NCI-H2196 (cell line): ENCODE data around the gene RNF213.
"Not testable (repeated sequence)": the region's sequence is repeated elsewhere in the genome, so short reads cannot be mapped to it uniquely, and the experiment has no call there.

Experiments
- DNase-seq: peaks from one replicate; lab custom pipeline; 2025; ENCODE audit not compliant: unreplicated experiment; lab: John Stamatoyannopoulos, UW

Gene RNF213

GRCh38 chr17:80223838-80224497 lies 36.7 kb upstream of the RNF213 start:
- DNase-seq = no peak

- no peak for DNase-seq
Observed at GRCh38 chr17:80224683-80225082, 36.0 kb upstream of the RNF213 start.

GRCh38 chr17:80225230-80225629 lies 35.4 kb upstream of the RNF213 start:
- DNase-seq = no peak

GRCh38 chr17:80227156-80227555 lies 33.5 kb upstream of the RNF213 start:
- no peak for DNase-seq

- no peak for DNase-seq
Observed at GRCh38 chr17:80227666-80228065, 33.0 kb upstream of the RNF213 start.

- DNase-seq = no peak
Observed at GRCh38 chr17:80228477-80228876, 32.2 kb upstream of the RNF213 start.

- DNase-seq = no peak
Observed at GRCh38 chr17:80229011-80229410, 31.6 kb upstream of the RNF213 start.

GRCh38 chr17:80232438-80232837 lies 28.2 kb upstream of the RNF213 start:
- DNase-seq = no peak

- no peak for DNase-seq
Observed at GRCh38 chr17:80233202-80233601, 27.4 kb upstream of the RNF213 start.

GRCh38 chr17:80236911-80237310 lies 23.7 kb upstream of the RNF213 start:
- DNase-seq = no peak

GRCh38 chr17:80237386-80237785 lies 23.3 kb upstream of the RNF213 start:
- no peak for DNase-seq

- no peak for DNase-seq
Observed at GRCh38 chr17:80242505-80242904, 18.1 kb upstream of the RNF213 start.

- no peak for DNase-seq
Observed at GRCh38 chr17:80243526-80244433, 16.9 kb upstream of the RNF213 start.

GRCh38 chr17:80244448-80244847 lies 16.2 kb upstream of the RNF213 start:
- DNase-seq = not testable (repeated sequence)

- no peak for DNase-seq
Observed at GRCh38 chr17:80244871-80245509, 15.7 kb upstream of the RNF213 start.

- no peak for DNase-seq
Observed at GRCh38 chr17:80245566-80246265, 14.9 kb upstream of the RNF213 start.

GRCh38 chr17:80246266-80246681 lies 14.4 kb upstream of the RNF213 start:
- DNase-seq = no peak

GRCh38 chr17:80246726-80247125 lies 13.9 kb upstream of the RNF213 start:
- no peak for DNase-seq

GRCh38 chr17:80247561-80247960 lies 13.1 kb upstream of the RNF213 start:
- DNase-seq = no peak

- no peak for DNase-seq
Observed at GRCh38 chr17:80248001-80248893, 12.4 kb upstream of the RNF213 start.
